Tibial nerve (tissue), 4 donors: Measurements from ENCODE around the gene CLDN14. TPM values are rescaled to one million over a fixed set of nuclear protein-coding genes. Genes with fewer than 3 reads are reported as not detected.
"Not testable (repeated sequence)": the region's sequence is repeated elsewhere in the genome, so short reads cannot be mapped to it uniquely, and the experiment has no call there.

Experiments
- DNase-seq, 2 donors: peaks; one replicate each; pipeline ENCODE4 v3.0.0-alpha.2; 2019; ENCODE audit warnings: low spot score in 2 of 2
- H3K27ac ChIP-seq, 4 donors: fragments of 200-600 bp; sonication (generic) in 3 of 4; one replicate each; pipeline ENCODE4 v1.5.1; 2017 to 2019; ENCODE audit warnings: mild to moderate bottlenecking in 1 of 4
- H3K27me3 ChIP-seq, 2 donors: fragments of 200-600 bp; sonication (generic) in 1 of 2; one replicate each; pipeline versions ENCODE4 v1.5.1 to v1.6.0; 2017 to 2019
- H3K36me3 ChIP-seq, 3 donors: fragments of 200-600 bp; sonication (generic); one replicate each; pipeline ENCODE4 v1.5.1; 2018 to 2019
- H3K4me1 ChIP-seq, 4 donors: fragments of 200-600 bp; sonication (generic) in 3 of 4; one replicate each; pipeline ENCODE4 v1.5.1; 2017 to 2019
- H3K4me3 ChIP-seq, 4 donors: fragments of 200-600 bp; sonication (generic) in 3 of 4; one replicate each; pipeline ENCODE4 v1.5.1; 2017 to 2019; ENCODE audit warnings: mild to moderate bottlenecking in 1 of 4, moderate library complexity in 1 of 4
- H3K9me3 ChIP-seq, 4 donors: fragments of 200-600 bp; sonication (generic) in 3 of 4; one replicate each; pipeline ENCODE4 v1.5.1; 2017 to 2019
- EP300 ChIP-seq, 2 donors: sonication (generic); formaldehyde crosslinking; IDR thresholded peaks; one replicate each; pipeline ENCODE4 v1.6.1; 2017; ENCODE audit warnings: antibody characterized with exemption in 2 of 2, mild to moderate bottlenecking in 1 of 2
- POLR2A ChIP-seq, 2 donors: fragments of 450-650 bp; IDR thresholded peaks; one replicate each; pipeline ENCODE4 v1.6.1; 2017; ENCODE audit warnings: antibody characterized with exemption in 2 of 2, mild to moderate bottlenecking in 2 of 2, moderate library complexity in 2 of 2
- WGBS, 2 donors: methylation state at CpG; one replicate each; pipeline ENCODE4 v1.1.5; 2018; 5-methylcytosine and 5-hydroxymethylcytosine counted together
- total RNA-seq, 4 donors: library from RNA; depleted of rRNA; stranded (reverse); fragments of >200 nt; gene quantifications; one replicate each; pipeline ENCODE4 v1.1.0, GENCODE V29; 2016
- TF ChIP-seq, protein P1 (sequence below), 5 experiments: fragments of 200-600 bp in 3 of 5; fragments of 450-650 bp in 2 of 5; sonication (generic) in 3 of 5; IDR thresholded peaks; one replicate each; pipeline ENCODE4 v1.5.1; 2016 to 2019; ENCODE audit warnings: antibody characterized with exemption in 5 of 5, mild to moderate bottlenecking in 3 of 5, moderate library complexity in 2 of 5

The CLDN14 gene
- total RNA-seq, 4 donors from 2014 or later, result 1.3 TPM; not detected in 3

DNA sequence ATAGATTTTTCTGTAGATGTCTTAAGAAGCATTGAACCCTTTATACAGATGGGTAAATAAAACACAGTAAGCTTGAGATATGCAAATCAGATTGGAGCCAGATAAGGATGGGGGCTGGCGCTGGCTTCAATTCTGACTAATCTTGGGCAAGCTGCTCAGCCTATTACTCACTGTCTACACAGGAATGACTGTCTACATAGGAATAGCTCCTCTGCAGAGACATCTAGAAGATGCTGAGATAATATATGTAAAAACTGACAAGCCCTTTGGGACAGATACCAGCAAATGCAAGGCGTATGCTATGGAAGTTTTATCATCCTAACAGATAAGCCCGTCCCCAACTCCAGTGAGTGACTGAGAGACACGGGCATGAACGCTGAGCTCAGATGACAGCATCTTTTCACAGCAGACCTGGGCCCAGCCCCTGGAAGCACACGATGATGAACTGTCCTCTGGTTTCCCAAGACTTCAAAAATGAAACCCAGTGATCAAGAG lies 1.7 kb downstream of the CLDN14 start:
- H3K27me3 ChIP-seq, result no peaks in the 10 kb centered on the region
- no peaks in the 10 kb centered on the region for H3K36me3 ChIP-seq
- H3K27ac ChIP-seq, result no peak overlapping the region
- WGBS, 2 donors, result 85 to 88% methylated on average over 6 of the region's 6 CpGs
- H3K9me3 ChIP-seq, result no peaks in the 10 kb centered on the region
- H3K4me3 ChIP-seq, result no peak overlapping the region
- TF ChIP-seq, protein P1, sequence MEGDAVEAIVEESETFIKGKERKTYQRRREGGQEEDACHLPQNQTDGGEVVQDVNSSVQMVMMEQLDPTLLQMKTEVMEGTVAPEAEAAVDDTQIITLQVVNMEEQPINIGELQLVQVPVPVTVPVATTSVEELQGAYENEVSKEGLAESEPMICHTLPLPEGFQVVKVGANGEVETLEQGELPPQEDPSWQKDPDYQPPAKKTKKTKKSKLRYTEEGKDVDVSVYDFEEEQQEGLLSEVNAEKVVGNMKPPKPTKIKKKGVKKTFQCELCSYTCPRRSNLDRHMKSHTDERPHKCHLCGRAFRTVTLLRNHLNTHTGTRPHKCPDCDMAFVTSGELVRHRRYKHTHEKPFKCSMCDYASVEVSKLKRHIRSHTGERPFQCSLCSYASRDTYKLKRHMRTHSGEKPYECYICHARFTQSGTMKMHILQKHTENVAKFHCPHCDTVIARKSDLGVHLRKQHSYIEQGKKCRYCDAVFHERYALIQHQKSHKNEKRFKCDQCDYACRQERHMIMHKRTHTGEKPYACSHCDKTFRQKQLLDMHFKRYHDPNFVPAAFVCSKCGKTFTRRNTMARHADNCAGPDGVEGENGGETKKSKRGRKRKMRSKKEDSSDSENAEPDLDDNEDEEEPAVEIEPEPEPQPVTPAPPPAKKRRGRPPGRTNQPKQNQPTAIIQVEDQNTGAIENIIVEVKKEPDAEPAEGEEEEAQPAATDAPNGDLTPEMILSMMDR (IDR thresholded peaks at IDR 0.05), result no peak
- TF ChIP-seq EP300 (IDR thresholded peaks at IDR 0.05), result no peak
- no peak for TF ChIP-seq POLR2A (IDR thresholded peaks at IDR 0.05)
- H3K4me1 ChIP-seq, result no peaks in the 10 kb centered on the region
- DNase-seq, result no peak

DNA sequence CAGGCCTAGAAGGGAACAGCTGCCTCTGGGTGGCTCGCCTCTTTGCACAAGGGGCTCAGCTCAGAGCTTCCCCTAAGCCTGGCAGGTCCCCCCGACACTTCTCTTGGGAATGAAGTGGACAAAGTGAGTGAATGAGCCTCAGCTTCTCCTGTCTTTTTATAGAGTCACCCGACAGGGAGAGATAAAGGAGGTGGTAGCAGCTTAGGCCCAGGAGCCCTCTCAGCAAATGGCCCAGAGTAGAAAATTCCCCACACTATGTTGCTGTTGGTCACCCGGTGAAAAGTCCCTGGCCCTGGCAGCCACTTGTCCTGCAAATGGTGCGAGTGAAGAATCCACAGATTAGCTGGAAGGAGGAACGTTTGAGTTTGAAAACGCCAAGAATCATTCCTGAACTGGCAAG lies 2.4 kb downstream of the CLDN14 start:
- TF ChIP-seq, protein P1 (IDR thresholded peaks at IDR 0.05), result no peak
- DNase-seq, result no peak
- Histone ChIP-seq H3K9me3 (no peaks in the 10 kb centered on the region), H3K27ac (no peak overlapping the region), H3K27me3 (no peaks in the 10 kb centered on the region), H3K4me1 (no peaks in the 10 kb centered on the region), H3K4me3 (no peak overlapping the region), H3K36me3 (no peaks in the 10 kb centered on the region)
- 75 to 87% methylated on average over 7 of the region's 7 CpGs for WGBS, 2 donors

DNA sequence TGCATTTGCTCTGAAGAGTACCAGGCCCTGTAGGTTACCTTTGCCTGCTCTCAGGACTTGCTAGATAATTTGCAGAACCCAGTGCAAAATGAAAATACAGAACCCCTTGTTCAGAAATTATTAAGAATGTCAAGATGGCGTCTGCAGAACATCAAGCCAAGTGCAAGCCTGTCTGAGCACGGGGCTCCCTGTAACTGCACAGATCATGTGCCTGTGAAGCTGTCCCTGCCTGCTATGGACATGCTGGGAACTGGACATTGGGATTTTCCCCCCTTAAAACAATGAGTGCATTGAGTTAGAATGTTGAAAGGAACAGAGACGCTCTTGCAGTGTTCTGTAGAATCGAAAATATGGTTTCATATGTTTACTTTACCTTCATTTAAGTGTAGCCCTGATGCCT lies 2.9 kb downstream of the CLDN14 start:
- TF ChIP-seq POLR2A (IDR thresholded peaks at IDR 0.05) (no peak), EP300 (IDR thresholded peaks at IDR 0.05) (no peak)
- TF ChIP-seq, protein P1 (IDR thresholded peaks at IDR 0.05), result no peak
- Histone ChIP-seq H3K9me3 (no peaks in the 10 kb centered on the region), H3K36me3 (no peaks in the 10 kb centered on the region), H3K27ac (no peak overlapping the region), H3K27me3 (no peaks in the 10 kb centered on the region), H3K4me1 (no peaks in the 10 kb centered on the region), H3K4me3 (no peak overlapping the region)
- WGBS, 2 donors, result 54 to 59% methylated on average over 4 of the region's 4 CpGs
- DNase-seq, result no peak

DNA sequence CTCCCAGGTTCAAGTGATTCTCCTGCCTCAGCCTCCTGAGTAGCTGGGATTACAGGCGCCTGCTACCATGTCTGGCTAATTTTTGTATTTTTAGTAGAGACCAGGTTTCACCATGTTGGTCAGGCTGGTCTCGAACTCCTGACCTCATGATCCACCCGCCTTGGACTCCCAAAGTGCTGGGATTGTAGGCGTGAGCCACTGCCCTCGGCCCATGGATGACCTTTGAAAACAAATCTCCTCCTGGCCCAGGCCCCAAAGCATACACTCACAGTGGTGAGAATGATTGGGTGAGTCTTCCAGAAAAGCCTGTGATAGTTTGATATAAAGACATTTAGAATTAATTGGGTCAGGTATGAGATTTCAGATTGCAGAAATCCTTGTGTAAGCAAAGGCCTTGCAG lies 3.4 kb downstream of the CLDN14 start:
- 71 to 77% methylated on average over 5 of the region's 5 CpGs for WGBS, 2 donors
- not testable (repeated sequence) for H3K4me1 ChIP-seq, H3K4me3 ChIP-seq, H3K9me3 ChIP-seq, DNase-seq, H3K27me3 ChIP-seq, H3K36me3 ChIP-seq, H3K27ac ChIP-seq

DNA sequence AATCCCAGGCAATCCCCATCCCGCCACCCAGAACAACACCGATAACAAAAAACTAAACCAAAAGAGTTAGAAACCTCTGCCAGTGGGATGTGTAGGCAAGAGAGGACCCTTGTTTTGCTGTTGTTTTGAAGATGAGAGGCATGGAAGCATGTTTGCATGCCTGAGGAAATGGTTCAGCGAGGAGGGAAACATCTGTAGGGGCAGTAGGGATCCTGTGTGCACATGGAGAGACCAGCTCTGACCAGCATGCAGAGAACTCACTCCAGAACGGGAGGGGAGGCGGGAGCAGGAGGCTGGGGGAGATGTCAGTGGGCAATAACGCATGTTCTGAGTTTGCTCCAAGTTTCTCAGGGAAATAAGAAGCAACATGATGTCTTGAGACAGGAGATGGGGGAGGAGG lies 5.3 kb downstream of the CLDN14 start:
- whole genome bisulfite sequencing, 2 donors, result 73 to 78% methylated on average over 6 of the region's 6 CpGs
- no peaks in the 10 kb centered on the region for H3K36me3 ChIP-seq
- H3K27me3 ChIP-seq, result no peaks in the 10 kb centered on the region
- H3K4me3 ChIP-seq, result no peak overlapping the region
- TF ChIP-seq EP300 (IDR thresholded peaks at IDR 0.05) (no peak), POLR2A (IDR thresholded peaks at IDR 0.05) (no peak)
- TF ChIP-seq, protein P1 (IDR thresholded peaks at IDR 0.05), result no peak
- no peaks in the 10 kb centered on the region for H3K4me1 ChIP-seq
- H3K9me3 ChIP-seq, result no peaks in the 10 kb centered on the region
- H3K27ac ChIP-seq, result no peak overlapping the region
- no peak for DNase-seq

DNA sequence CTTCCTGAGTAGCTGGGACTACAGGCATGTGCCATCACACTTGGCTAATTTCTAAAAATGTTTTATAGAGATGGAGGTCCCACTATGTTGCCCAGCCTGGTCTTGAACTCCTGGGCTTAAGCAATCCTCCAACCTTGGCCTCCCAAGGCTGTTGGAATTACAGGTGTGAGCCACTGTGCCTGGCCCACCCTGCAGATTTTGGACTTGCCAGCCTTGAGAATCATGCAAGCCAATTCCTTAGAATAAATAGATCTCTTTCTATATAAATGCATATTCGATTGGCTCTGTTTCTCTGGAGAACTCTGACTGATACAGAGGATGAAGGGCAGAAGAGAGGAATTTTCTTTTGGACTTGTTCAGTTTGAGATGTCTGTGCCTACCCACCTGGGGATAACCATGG lies 6.7 kb downstream of the CLDN14 start:
- TF ChIP-seq EP300 (IDR thresholded peaks at IDR 0.05), result no peak
- TF ChIP-seq, protein P1 (IDR thresholded peaks at IDR 0.05), result no peak
- TF ChIP-seq POLR2A (IDR thresholded peaks at IDR 0.05), result no peak
- Histone ChIP-seq H3K9me3 (no peaks in the 10 kb centered on the region), H3K4me1 (no peaks in the 10 kb centered on the region), H3K4me3 (no peak overlapping the region), H3K27ac (no peak overlapping the region), H3K36me3 (no peaks in the 10 kb centered on the region), H3K27me3 (no peaks in the 10 kb centered on the region)
- WGBS, 2 donors, result 100% methylated on average over 1 of the region's 1 CpG
- DNase-seq, result no peak
